GM23338 (cell line): ENCODE measurements around the gene FRMD4A.

Source experiments
- CREB1 ChIP-seq: fragments of 250-450 bp; sonication (Bioruptor Pico); IDR thresholded peaks from 2 replicates; pipeline ENCODE4 v1.5.0; 2020; ENCODE audit warnings: low read depth, mild to moderate bottlenecking, moderate library complexity
- EZH2 ChIP-seq: fragments of 200-600 bp; sonication (generic); IDR thresholded peaks from one replicate; pipeline ENCODE4 v1.8.0; 2017; ENCODE audit warnings: antibody characterized with exemption, mild to moderate bottlenecking, low read depth; ENCODE audit not compliant: unreplicated experiment
- NANOG ChIP-seq: IDR thresholded peaks from 2 replicates; pipeline ENCODE4 v1.6.1; 2016; ENCODE audit warnings: antibody characterized with exemption, borderline replicate concordance
- POLR2AphosphoS5 ChIP-seq: IDR thresholded peaks from 2 replicates; pipeline ENCODE4 v1.6.1; 2016; ENCODE audit warnings: antibody characterized with exemption, low read depth
- REST ChIP-seq: IDR thresholded peaks from one replicate; pipeline ENCODE4 v1.6.1; 2018; ENCODE audit warnings: antibody characterized with exemption; ENCODE audit not compliant: unreplicated experiment
- TF ChIP-seq, protein P1 (sequence below), 2 experiments: fragments of 200-600 bp in 1 of 2; sonication (generic) in 1 of 2; conservative IDR thresholded peaks; 2 replicates each; pipeline versions ENCODE4 v1.5.1 to v1.6.1; 2016 to 2017; ENCODE audit warnings: antibody characterized with exemption in 2 of 2, low read depth in 2 of 2, mild to moderate bottlenecking in 2 of 2, moderate library complexity in 1 of 2

DNA sequence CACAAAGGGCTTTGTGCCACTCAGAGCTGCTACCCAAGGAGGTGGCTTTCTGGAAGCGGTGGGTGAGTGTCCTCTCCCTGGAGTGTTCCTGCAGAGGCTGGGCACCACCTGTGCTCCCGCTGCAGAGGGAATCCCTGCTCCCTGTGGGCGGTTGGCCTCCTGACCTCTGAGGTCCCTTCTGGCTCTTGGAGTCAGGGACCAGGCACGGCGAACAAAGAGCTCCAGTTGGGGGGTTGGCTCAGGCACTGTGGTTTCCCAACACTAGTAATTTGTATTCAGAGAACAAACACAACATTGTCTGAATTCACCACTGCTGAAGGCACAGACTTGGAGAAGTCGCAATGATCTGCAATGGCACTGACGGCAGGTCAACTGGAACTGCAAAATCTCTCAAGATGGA, 415.0 kb downstream of the FRMD4A start:
- TF ChIP-seq, protein P1, sequence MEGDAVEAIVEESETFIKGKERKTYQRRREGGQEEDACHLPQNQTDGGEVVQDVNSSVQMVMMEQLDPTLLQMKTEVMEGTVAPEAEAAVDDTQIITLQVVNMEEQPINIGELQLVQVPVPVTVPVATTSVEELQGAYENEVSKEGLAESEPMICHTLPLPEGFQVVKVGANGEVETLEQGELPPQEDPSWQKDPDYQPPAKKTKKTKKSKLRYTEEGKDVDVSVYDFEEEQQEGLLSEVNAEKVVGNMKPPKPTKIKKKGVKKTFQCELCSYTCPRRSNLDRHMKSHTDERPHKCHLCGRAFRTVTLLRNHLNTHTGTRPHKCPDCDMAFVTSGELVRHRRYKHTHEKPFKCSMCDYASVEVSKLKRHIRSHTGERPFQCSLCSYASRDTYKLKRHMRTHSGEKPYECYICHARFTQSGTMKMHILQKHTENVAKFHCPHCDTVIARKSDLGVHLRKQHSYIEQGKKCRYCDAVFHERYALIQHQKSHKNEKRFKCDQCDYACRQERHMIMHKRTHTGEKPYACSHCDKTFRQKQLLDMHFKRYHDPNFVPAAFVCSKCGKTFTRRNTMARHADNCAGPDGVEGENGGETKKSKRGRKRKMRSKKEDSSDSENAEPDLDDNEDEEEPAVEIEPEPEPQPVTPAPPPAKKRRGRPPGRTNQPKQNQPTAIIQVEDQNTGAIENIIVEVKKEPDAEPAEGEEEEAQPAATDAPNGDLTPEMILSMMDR (conservative IDR thresholded peaks at IDR 0.05; ENCODE audit: low read depth in 2 of 2) = no peak
- TF ChIP-seq NANOG (no peak), CREB1 (CRISPR knock-in tag) (no peak), POLR2AphosphoS5 (no peak), EZH2 (no peak), REST (no peak)
